Astrocyte (in vitro differentiated cells and primary cell): ENCODE data around the gene ADORA2A. TPM values are rescaled to one million over a fixed set of nuclear protein-coding genes. Genes with fewer than 3 reads are reported as not detected.

Experiments
- DNase-seq: peaks from one replicate; pipeline ENCODE4 v3.0.0-alpha.2; 2010; ENCODE audit warnings: low read depth
- FAIRE-seq: peaks from 2 replicates; lab custom pipeline; 2011; peaks lifted over from hg19 to GRCh38; lab: Jason Lieb, UNC
- H2AFZ ChIP-seq: 2 replicates; pipeline ENCODE4 v1.6.0; 2012; ENCODE audit warnings: low read depth, low read length, inconsistent platforms
- H3K27ac ChIP-seq: 2 replicates; pipeline ENCODE4 v1.5.1; 2011; ENCODE audit warnings: low read depth, low read length, inconsistent platforms
- H3K27me3 ChIP-seq: 2 replicates; pipeline ENCODE4 v1.6.0; 2011; ENCODE audit warnings: low read length, inconsistent platforms; ENCODE audit not compliant: insufficient read depth
- H3K36me3 ChIP-seq: 2 replicates; pipeline ENCODE4 v1.5.1; 2011; ENCODE audit warnings: low read length, inconsistent platforms; ENCODE audit not compliant: insufficient read depth
- H3K4me1 ChIP-seq: 2 replicates; pipeline ENCODE4 v1.5.1; 2011; ENCODE audit warnings: low read length, inconsistent platforms; ENCODE audit not compliant: insufficient read depth
- H3K4me2 ChIP-seq: 2 replicates; pipeline ENCODE4 v1.6.0; 2012; ENCODE audit warnings: low read length, inconsistent platforms
- H3K4me3 ChIP-seq: 2 replicates; pipeline ENCODE4 v1.5.1; 2011; ENCODE audit warnings: low read depth, mild to moderate bottlenecking, low read length, inconsistent platforms; ENCODE audit not compliant: insufficient read depth
- H3K79me2 ChIP-seq: 2 replicates; pipeline ENCODE4 v1.6.0; 2012; ENCODE audit warnings: mild to moderate bottlenecking, low read length, inconsistent platforms; ENCODE audit not compliant: insufficient read depth
- H3K9ac ChIP-seq: 2 replicates; pipeline ENCODE4 v1.6.0; 2012; ENCODE audit warnings: mild to moderate bottlenecking, low read length, inconsistent platforms
- H3K9me3 ChIP-seq: 2 replicates; pipeline ENCODE4 v1.5.1; 2012; ENCODE audit warnings: low read depth, mild to moderate bottlenecking, low read length, inconsistent platforms; ENCODE audit not compliant: insufficient read depth
- H4K20me1 ChIP-seq: 2 replicates; pipeline ENCODE4 v1.6.0; 2012; ENCODE audit warnings: low read length, inconsistent platforms; ENCODE audit not compliant: insufficient read depth
- H3K27ac Mint-ChIP-seq: one replicate; pipeline ENCODE4 v1.8.0; 2021; ENCODE audit warnings: mild to moderate bottlenecking, mixed read lengths; ENCODE audit not compliant: unreplicated experiment
- H3K27me3 Mint-ChIP-seq: one replicate; pipeline ENCODE4 v1.8.0; 2021; ENCODE audit warnings: low read depth, mixed read lengths; ENCODE audit not compliant: unreplicated experiment
- H3K36me3 Mint-ChIP-seq: one replicate; pipeline ENCODE4 v1.8.0; 2021; ENCODE audit warnings: low read depth, mixed read lengths; ENCODE audit not compliant: unreplicated experiment
- H3K4me1 Mint-ChIP-seq: one replicate; pipeline ENCODE4 v1.8.0; 2021; ENCODE audit warnings: low read depth, mixed read lengths; ENCODE audit not compliant: unreplicated experiment
- H3K4me3 Mint-ChIP-seq: one replicate; pipeline ENCODE4 v1.8.0; 2021; ENCODE audit warnings: mild to moderate bottlenecking, moderate library complexity, mixed read lengths; ENCODE audit not compliant: unreplicated experiment
- H3K9me3 Mint-ChIP-seq: one replicate; pipeline ENCODE4 v1.8.0; 2021; ENCODE audit warnings: mild to moderate bottlenecking, mixed read lengths; ENCODE audit not compliant: unreplicated experiment
- CTCF ChIP-seq: IDR thresholded peaks from 2 replicates; pipeline ENCODE4 v1.5.1; 2011; ENCODE audit warnings: low read depth, mild to moderate bottlenecking, inconsistent platforms, low read length, moderate library complexity; ENCODE audit not compliant: insufficient read depth
- EZH2 ChIP-seq: IDR thresholded peaks from 2 replicates; pipeline ENCODE4 v1.6.1; 2012; ENCODE audit warnings: mild to moderate bottlenecking, low read length, inconsistent platforms; ENCODE audit not compliant: insufficient read depth
- total RNA-seq: library from RNA; stranded (reverse); gene quantifications from 2 replicates; pipeline ENCODE4 v1.2.1, GENCODE V29; 2021

Gene ADORA2A
- total RNA-seq, 1 donor from 2014 or later = 3.9 TPM

GRCh38 chr22:24420072-24420976 lies 7.1 kb upstream of the ADORA2A start:
- Mint-ChIP-seq H3K4me3 (no peak overlapping the region), H3K27ac (no peak overlapping the region)

GRCh38 chr22:24420977-24421343 lies 6.4 kb upstream of the ADORA2A start:
- H3K79me2 ChIP-seq = no peaks in the 10 kb centered on the region
- H3K27ac Mint-ChIP-seq = no peak overlapping the region
- no peak overlapping the region for H2AFZ ChIP-seq
- H3K9me3 Mint-ChIP-seq = no peaks in the 10 kb centered on the region
- no peak overlapping the region for H3K27ac ChIP-seq
- no peak overlapping the region for H3K4me2 ChIP-seq
- H3K27me3 ChIP-seq = peaks cover 4% of the 10 kb centered on the region
- H4K20me1 ChIP-seq = peaks cover 3% of the 10 kb centered on the region
- H3K4me3 Mint-ChIP-seq = no peak overlapping the region
- DNase-seq = no peak
- no peaks in the 10 kb centered on the region for H3K36me3 ChIP-seq
- H3K4me1 Mint-ChIP-seq = no peaks in the 10 kb centered on the region
- no peak overlapping the region for H3K4me3 ChIP-seq
- H3K9me3 ChIP-seq = no peaks in the 10 kb centered on the region
- no peaks in the 10 kb centered on the region for H3K36me3 Mint-ChIP-seq
- H3K4me1 ChIP-seq = peaks cover 2% of the 10 kb centered on the region
- H3K27me3 Mint-ChIP-seq = peaks cover 12% of the 10 kb centered on the region
- no peak for FAIRE-seq
- no peak overlapping the region for H3K9ac ChIP-seq
- TF ChIP-seq CTCF (no peak), EZH2 (no peak)

More at GRCh38 chr22:24420072-24420976, 7.1 kb upstream of the ADORA2A start:
- H2AFZ ChIP-seq = no peak overlapping the region
- H3K36me3 ChIP-seq = peaks cover 2% of the 10 kb centered on the region
- H3K27me3 ChIP-seq = peaks cover under 1% of the 10 kb centered on the region
- Mint-ChIP-seq H3K36me3 (no peaks in the 10 kb centered on the region), H3K9me3 (no peaks in the 10 kb centered on the region), H3K27me3 (peaks cover 5% of the 10 kb centered on the region), H3K4me1 (no peaks in the 10 kb centered on the region)
- no peak overlapping the region for H3K4me3 ChIP-seq
- H4K20me1 ChIP-seq = peaks cover 3% of the 10 kb centered on the region
- no peak for TF ChIP-seq EZH2
- no peak for TF ChIP-seq CTCF
- H3K9ac ChIP-seq = no peak overlapping the region
- no peaks in the 10 kb centered on the region for H3K79me2 ChIP-seq
- DNase-seq = no peak
- no peak for FAIRE-seq
- H3K27ac ChIP-seq = no peak overlapping the region
- H3K4me2 ChIP-seq = no peak overlapping the region
- no peaks in the 10 kb centered on the region for H3K9me3 ChIP-seq
- peaks cover 2% of the 10 kb centered on the region for H3K4me1 ChIP-seq

GRCh38 chr22:24421428-24421931 lies 5.9 kb upstream of the ADORA2A start:
- H3K27ac ChIP-seq = no peak overlapping the region
- Mint-ChIP-seq H3K27me3 (peaks cover 17% of the 10 kb centered on the region), H3K4me3 (no peak overlapping the region), H3K36me3 (no peaks in the 10 kb centered on the region), H3K4me1 (no peaks in the 10 kb centered on the region), H3K27ac (no peak overlapping the region), H3K9me3 (no peaks in the 10 kb centered on the region)
- no peak for DNase-seq
- H3K4me2 ChIP-seq = no peak overlapping the region
- no peak overlapping the region for H3K9ac ChIP-seq
- FAIRE-seq = no peak
- H3K79me2 ChIP-seq = no peaks in the 10 kb centered on the region
- H3K4me3 ChIP-seq = no peak overlapping the region
- H3K9me3 ChIP-seq = no peaks in the 10 kb centered on the region
- H4K20me1 ChIP-seq = peaks cover 3% of the 10 kb centered on the region
- H2AFZ ChIP-seq = no peak overlapping the region
- peaks cover 2% of the 10 kb centered on the region for H3K4me1 ChIP-seq
- TF ChIP-seq EZH2 = no peak
- no peak for TF ChIP-seq CTCF
- H3K36me3 ChIP-seq = no peaks in the 10 kb centered on the region
- peaks cover 9% of the 10 kb centered on the region for H3K27me3 ChIP-seq
